Measurements from ENCODE around the gene TTLL12.

TTLL12 gene

DNA sequence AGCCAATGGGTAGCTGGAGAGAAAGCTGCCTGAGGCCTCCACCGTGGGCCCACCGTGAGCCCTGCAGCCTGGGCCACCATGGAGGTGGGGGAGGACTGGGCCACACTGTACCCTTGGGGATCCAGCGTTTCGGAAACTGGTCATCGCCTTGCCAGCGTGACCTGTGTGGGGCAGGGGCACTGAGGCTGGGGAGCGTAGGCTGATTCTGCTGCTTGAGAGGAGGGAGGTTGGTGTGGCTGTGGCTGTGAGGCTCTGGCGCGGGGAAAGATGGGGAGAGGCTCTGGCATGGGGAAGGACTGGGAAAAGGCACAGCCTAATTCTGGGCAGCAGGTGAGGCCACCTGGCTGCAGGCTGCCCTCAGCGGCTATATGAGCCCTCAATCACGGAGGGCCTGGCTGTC lies 12.6 kb upstream of the TTLL12 start:
- DNase-seq (ENCODE audit: low read depth in 2 of 2) = no peak

- DNase-seq (ENCODE audit: low read depth in 2 of 2) = no peak
Observed at GRCh38 chr22:43198936-43199335, 12.0 kb upstream of the TTLL12 start.

- no peak for DNase-seq (ENCODE audit: low read depth in 2 of 2)
Observed at GRCh38 chr22:43198126-43198525, 11.2 kb upstream of the TTLL12 start.

DNA sequence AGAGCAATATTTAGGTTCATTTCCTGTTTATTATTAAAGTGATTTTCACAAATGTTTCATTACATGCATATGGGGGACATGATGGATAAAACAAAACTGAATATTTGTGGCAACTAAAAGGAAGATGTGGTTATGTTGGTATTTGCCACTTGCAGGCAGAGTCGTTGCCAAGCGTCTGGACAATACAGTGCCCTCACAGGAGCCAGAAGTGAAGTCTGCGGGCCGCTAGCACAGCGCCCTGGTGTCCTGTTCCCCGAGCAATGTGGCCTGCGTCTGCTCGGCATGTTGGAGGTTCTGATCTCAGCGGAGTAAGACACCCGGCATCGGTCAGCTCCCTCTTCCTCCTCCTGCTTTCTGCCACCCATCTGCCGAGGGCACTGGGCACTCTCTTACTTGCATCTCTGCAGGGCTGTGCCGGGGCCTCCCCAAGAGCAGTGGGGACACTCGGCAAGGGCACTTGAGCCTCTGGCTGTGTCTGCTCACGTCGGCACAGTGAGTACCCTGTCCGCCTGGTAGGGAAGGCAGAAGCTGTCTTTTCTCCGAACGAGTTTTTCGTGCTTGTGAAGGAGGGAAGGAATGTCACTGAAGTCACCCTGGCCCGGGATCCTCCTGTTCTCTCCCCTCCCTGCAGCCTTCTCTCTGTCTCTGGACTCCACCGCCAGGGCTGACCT lies 10.5 kb upstream of the TTLL12 start:
- DNase-seq (ENCODE audit: low read depth in 2 of 2) = no peak

- DNase-seq (ENCODE audit: low read depth in 2 of 2) = no peak
Observed at GRCh38 chr22:43191831-43192230, 4.9 kb upstream of the TTLL12 start.

DNA sequence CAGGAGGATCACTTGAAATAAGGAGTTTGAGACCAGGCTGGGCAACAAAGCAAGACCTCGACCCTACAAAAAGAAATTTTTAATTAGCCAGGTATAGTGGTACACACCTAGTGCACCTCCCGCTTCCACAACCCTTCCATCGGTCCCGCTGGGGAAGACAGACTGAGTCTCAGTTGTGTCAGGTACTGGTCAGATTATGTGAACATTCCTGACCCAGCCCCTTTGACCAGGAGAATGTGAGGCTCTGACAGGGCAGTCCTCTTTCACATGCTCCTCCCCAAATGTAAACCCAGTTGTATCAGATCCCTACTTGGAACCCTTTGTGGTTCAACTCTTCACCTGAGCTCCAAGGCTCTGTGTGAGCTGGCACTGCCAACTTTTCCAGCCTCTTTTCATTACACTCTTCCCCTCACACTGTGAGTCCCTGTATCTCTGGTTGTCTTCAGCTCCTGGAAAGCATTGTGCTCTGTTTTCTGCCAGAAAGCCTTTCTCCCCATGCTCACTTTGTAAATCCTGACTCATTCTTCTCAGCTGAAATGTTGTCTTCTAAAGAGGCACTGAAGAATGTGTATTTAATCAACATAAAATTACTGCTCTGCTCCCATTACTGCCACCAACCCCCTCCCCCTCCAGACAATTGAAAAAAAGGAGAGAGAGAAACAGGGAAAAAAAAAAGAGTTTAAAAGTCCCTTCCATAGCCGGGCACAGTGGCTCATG lies 2.1 kb upstream of the TTLL12 start:
- no peak for DNase-seq (ENCODE audit: low read depth in 2 of 2)

- DNase-seq (ENCODE audit: low read depth in 2 of 2) = peak; percentile 92 to 96
Observed at GRCh38 chr22:43187171-43188099, 501 bp upstream of the TTLL12 start.

DNA sequence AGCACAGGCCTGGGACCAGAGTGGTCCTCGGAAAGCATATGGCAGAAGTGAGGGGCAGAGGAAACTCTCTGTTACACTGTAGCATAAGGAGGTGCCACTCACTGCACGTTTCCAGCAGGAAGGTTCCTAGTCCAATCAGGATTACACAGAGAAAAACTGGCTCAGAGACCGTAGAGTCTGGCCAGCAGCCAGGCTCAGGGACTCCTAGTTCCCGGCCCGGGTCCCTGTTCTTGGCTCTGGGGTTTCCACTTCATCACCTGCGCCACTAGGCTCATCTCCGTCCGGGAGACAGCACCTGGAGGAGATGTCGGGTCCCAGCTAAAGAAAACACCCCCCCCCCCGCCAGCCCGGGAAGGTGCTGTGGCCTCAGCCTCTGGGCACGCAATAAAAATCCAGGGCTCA lies 1.1 kb downstream of the TTLL12 start:
- DNase-seq (ENCODE audit: low read depth in 2 of 2) = no peak

GRCh38 chr22:43183496-43184277 lies 3.2 kb downstream of the TTLL12 start:
- no peak for DNase-seq (ENCODE audit: low read depth in 2 of 2)

DNA sequence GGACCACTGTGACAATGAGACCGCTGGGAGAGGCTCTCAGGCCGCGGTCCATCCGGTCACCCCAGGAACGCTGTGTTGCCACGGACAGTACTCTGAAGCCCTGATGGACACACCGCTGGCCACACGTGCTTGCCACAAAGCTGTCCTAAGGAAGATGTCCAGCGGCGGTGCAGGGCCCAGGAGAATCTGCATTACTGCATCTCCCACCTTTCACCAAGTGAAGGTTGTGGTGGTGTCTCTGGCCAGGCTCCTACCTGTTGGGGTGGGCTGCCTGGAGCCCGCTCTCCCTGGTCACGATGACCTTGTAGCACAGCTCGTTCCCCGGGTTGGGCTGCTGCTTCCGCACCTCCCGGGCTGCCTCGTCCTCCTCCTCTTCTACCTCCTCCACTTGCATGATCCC lies 4.2 kb downstream of the TTLL12 start:
- DNase-seq (ENCODE audit: low read depth in 2 of 2) = no peak

DNA sequence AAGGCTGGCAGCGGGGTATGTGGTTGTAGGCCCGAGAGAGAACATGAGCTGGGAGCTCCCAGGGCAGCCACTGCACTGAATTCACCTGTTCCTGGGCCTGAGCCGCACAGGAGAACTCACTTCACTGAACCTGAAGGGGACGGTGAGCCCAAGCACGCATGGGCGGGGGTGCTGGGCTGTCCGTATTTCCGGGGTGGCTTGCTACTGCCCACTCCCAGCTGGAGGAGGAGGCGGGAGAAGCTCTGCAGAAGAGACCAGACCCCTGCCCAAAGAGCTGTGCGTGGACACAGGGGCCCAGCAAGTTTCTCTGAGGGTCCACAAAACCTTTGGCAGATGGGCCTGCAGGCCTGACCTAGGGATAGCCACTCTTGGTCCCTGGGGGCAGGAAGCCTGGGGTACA lies 4.8 kb downstream of the TTLL12 start:
- no peak for DNase-seq (ENCODE audit: low read depth in 2 of 2)

GRCh38 chr22:43181321-43182076 lies 5.4 kb downstream of the TTLL12 start:
- no peak for DNase-seq (ENCODE audit: low read depth in 2 of 2)

DNA sequence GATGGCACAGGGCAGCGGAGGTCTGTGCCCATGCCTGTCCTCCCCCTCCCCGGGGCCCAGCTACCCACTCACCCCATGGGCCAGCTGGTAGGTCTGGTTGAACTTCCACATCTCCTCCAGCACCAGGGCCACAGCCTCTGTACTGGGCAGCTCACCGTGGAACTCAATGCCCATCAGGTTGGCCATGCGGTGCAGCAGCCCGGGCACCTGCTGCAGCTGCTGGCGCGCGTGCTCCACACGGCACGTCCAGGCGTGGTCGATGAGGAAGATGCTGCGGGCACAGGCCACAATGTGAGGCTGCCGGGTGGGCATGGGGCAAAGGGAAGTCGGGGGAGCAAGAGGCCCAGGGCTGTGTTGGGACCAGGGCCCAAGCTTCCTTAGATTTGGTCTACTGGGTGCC lies 6.3 kb downstream of the TTLL12 start:
- no peak for DNase-seq (ENCODE audit: low read depth in 2 of 2)

DNA sequence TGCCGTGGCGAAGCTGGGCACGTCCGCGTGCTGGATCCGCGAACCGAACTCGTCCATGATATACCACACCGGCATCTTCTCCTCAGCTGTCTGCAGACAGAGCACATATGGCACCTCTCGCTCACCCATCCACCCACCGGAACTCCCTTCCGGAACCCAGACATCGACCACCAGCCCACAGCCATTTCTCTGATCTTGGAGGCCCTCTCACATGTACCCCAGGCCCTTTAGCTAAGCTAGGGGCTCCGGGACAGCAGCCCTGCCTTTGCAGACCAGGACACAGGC lies 7.1 kb downstream of the TTLL12 start:
- no peak for DNase-seq (ENCODE audit: low read depth in 2 of 2)

DNA sequence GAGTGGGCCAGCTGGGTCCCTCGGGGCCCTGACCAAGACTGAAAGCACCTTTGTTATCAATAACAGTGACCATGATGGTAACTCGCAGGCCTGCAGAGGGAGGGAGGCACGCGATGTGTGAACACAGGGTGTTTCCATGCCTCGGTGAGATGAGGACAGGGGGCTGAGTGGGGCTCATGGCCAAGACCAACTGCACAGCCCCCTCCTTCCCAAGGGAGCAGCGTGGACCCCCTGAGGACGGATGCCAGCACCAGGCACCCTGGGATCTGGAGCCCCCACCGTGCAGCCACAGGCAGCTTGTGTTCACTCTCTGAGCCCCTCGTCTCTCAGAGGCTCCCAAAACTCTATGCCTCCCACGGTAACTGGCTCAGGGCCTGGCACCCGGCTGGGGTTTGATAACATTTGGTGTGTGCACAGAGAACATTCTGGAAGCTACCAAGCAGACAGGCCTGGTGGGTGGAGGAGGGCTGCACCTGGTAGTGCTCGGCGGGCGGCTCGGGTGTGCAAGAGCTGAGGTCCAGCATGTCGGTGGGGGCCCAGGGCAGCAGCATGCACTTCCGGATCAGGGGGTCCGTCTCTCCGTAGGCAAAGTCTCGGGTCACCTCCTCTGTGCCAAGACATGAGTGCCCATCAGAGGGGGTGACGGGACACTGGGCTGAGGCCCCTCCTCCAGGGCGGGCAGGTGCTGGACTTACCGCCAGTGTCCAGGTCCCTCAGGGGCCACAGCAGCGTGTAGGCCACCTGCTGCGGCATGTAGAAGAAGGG lies 7.6 kb downstream of the TTLL12 start:
- DNase-seq (ENCODE audit: low read depth in 2 of 2) = no peak

DNA sequence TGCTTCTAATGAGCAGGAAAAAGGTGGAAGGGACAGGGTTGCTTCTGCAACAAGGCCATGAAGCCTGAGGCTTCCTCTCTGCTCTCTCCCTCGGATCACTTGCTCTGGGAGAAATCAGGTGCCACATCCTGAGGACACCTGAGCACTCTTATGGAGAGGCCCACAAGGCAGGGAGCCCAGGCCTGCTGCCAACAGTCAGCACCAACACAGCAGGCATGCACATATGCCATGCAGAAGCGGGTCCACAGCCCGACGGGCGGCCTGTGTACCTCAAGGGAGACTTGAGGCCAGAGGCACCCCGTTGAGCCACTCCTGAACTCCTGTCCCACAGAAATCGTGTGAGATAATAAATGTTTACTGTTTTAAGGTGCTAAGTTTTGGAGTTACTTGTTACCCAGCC lies 9.5 kb downstream of the TTLL12 start:
- DNase-seq (ENCODE audit: low read depth in 2 of 2) = no peak

DNA sequence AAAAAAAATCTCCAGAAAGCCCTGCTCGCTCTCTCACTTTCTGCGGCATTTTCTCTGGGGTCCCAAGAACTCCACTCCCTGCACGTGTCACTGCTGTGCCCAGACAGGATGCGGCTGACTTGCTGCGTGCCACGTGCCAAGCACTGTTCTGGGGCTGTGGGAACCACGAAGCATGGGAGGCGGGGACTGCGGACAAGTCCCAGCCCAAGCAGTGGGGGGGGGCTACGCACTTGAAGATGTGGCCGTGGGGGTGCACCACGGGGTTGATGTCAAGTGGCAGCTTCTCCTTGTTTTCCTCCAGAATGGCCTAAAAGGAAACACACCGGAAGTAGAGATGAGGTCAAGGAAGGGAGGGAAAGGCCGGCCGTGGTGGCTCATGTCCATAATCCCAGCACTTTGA lies 10.8 kb downstream of the TTLL12 start:
- no peak for DNase-seq (ENCODE audit: low read depth in 2 of 2)

GRCh38 chr22:43174941-43175531 lies 11.9 kb downstream of the TTLL12 start:
- DNase-seq (ENCODE audit: low read depth in 2 of 2) = no peak

- DNase-seq (ENCODE audit: low read depth in 2 of 2) = no peak
Observed at GRCh38 chr22:43173976-43174720, 12.8 kb downstream of the TTLL12 start.
